ENCODE measurements around the gene RNF115.

DNA sequence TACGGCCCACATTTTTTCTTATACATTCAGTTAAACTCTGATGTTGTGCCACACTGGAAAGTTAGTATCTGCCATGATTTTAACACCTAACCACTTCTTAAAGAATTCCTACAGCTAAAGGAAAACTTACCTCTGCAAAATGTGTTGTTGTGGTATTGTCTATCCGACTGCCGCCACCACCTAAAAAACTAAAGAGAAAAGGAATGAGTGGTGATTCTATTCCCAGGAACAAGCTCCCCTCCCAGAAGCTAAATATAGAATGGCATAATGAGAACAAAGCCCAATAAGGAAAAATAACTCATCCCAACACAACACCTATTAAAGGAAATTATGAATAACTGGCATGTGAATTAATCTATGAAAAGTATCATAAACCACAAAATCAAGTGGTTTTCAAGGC, 39.5 kb downstream of the RNF115 start:
- TF ChIP-seq RCOR1 (IDR thresholded peaks at IDR 0.05; ENCODE audit: insufficient replicate concordance, low read length) (no peak), NFE2L2 (IDR thresholded peaks at IDR 0.05; ENCODE audit: low read depth, low read length) (no peak), FOS (IDR thresholded peaks at IDR 0.05; ENCODE audit: low read depth, low read length) (no peak), POLR2A (IDR thresholded peaks at IDR 0.05; ENCODE audit: low read depth, low read length) (no peak), RAD21 (IDR thresholded peaks at IDR 0.05; ENCODE audit: low read length) (no peak), MAZ (IDR thresholded peaks at IDR 0.05; ENCODE audit: borderline replicate concordance, low read depth, low read length) (no peak), RFX5 (IDR thresholded peaks at IDR 0.05; ENCODE audit: low read depth, low read length) (no peak), CEBPB (IDR thresholded peaks at IDR 0.05; ENCODE audit: low read depth, low read length) (no peak), MAFK (IDR thresholded peaks at IDR 0.05; ENCODE audit: low read depth, low read length) (no peak), MXI1 (IDR thresholded peaks at IDR 0.05; ENCODE audit: borderline replicate concordance, low read depth, low read length) (no peak)
- TF ChIP-seq, protein P1, sequence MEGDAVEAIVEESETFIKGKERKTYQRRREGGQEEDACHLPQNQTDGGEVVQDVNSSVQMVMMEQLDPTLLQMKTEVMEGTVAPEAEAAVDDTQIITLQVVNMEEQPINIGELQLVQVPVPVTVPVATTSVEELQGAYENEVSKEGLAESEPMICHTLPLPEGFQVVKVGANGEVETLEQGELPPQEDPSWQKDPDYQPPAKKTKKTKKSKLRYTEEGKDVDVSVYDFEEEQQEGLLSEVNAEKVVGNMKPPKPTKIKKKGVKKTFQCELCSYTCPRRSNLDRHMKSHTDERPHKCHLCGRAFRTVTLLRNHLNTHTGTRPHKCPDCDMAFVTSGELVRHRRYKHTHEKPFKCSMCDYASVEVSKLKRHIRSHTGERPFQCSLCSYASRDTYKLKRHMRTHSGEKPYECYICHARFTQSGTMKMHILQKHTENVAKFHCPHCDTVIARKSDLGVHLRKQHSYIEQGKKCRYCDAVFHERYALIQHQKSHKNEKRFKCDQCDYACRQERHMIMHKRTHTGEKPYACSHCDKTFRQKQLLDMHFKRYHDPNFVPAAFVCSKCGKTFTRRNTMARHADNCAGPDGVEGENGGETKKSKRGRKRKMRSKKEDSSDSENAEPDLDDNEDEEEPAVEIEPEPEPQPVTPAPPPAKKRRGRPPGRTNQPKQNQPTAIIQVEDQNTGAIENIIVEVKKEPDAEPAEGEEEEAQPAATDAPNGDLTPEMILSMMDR (conservative IDR thresholded peaks at IDR 0.05; ENCODE audit: low read depth, low read length), result no peak
- TF ChIP-seq, protein P2, sequence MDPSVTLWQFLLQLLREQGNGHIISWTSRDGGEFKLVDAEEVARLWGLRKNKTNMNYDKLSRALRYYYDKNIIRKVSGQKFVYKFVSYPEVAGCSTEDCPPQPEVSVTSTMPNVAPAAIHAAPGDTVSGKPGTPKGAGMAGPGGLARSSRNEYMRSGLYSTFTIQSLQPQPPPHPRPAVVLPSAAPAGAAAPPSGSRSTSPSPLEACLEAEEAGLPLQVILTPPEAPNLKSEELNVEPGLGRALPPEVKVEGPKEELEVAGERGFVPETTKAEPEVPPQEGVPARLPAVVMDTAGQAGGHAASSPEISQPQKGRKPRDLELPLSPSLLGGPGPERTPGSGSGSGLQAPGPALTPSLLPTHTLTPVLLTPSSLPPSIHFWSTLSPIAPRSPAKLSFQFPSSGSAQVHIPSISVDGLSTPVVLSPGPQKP (IDR thresholded peaks at IDR 0.05; ENCODE audit: borderline replicate concordance, low read depth, low read length), result no peak
- TF ChIP-seq, protein P3, sequence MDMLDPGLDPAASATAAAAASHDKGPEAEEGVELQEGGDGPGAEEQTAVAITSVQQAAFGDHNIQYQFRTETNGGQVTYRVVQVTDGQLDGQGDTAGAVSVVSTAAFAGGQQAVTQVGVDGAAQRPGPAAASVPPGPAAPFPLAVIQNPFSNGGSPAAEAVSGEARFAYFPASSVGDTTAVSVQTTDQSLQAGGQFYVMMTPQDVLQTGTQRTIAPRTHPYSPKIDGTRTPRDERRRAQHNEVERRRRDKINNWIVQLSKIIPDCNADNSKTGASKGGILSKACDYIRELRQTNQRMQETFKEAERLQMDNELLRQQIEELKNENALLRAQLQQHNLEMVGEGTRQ (IDR thresholded peaks at IDR 0.05; ENCODE audit: low read depth, low read length), result no peak

All from IMR-90 (cell line).